Fibroblast of upper back skin (primary cell): ENCODE results near the gene VMAC.
"Not testable (repeated sequence)": the region's sequence is repeated elsewhere in the genome, so short reads cannot be mapped to it uniquely, and the experiment has no call there.

Experiments used
- DNase-seq: peaks from one replicate; pipeline ENCODE4 v3.0.0-alpha.2; 2013

VMAC gene

DNA sequence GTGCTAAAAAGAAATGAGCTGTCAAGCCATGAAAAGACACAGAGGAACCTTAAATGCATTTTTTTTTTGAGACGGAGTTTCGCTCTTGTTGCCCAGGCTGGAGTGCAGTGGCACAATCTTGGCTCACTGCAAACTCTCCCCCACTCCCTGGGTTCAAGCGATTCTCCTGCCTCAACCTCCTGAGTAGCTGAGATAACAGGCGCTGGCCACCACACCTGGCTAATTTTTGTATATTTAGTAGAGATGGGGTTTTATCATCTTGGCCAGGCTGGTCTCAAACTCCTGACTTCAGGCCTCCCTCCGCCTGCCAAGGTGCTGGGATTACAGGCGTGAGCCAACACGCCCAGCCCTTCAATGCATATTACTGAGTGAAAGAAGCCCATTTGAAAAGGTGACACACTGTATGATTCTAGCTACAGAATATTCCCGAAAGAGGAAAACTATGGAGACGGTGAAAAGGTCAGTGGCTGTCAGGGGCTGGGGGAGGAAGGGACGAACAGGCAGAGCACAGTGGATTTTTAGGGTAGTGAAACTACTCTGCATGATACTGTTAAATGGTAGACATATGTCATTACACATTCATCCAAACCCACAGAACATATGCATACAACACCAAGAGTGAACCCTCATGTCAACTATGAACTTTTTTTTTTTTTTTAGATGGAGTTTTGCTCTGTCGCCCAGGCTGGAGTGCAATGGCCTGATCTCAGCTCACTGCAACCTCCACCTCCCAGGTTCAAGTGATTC, 20.4 kb upstream of the VMAC start:
- DNase-seq, result not testable (repeated sequence)

DNA sequence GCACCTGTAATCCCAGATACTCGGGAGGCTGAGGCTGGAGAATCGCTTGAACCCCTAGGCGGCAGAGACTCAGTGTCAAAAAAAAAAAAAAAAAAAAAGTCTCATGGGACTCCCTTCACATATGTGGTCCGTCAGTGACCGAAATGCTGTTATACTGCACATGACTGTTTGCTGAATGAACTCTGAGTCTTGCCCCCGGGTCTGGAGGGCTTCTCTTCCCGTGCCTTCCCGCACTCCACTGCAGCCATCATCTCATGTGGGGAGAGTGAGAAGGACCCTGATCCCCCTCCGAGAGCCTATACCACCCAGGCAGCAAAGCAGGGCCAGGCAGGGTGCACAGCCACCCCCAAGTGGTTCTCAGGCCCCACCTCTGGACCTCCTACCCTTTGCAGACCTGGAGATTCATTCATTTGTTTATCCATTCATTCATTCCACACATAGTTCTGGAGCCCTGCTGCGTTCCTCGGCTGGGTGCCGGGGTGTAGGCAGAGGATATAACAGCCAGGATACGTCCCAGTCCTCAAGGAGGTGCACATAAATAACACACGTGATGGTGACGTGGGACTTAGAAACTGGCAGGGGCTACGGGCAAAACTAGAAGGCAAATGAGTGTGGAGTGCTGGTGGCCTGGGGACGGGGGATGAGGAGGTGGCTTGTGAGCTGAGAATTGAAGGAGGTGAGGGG, 15.2 kb upstream of the VMAC start:
- no peak for DNase-seq

DNA sequence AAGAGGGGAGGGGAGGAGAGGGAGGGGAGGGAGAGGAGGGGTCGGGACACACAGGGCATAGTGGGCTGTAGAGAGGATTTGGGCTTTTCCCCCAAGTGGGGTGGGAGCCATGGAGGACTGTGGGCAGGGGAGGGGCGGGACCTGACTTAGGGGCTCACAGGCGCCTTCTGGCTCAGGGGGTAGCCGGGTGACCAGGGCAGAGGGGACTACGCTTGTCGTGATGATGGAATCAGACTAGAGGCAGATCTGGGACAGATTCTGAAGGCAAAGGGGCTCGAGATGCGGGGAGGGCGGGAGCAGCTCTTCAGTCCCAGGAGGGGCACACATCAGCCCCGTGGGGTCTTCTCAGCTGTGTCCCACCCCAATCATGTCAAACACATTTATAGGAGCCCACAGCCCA, 14.6 kb upstream of the VMAC start:
- DNase-seq, result no peak

DNA sequence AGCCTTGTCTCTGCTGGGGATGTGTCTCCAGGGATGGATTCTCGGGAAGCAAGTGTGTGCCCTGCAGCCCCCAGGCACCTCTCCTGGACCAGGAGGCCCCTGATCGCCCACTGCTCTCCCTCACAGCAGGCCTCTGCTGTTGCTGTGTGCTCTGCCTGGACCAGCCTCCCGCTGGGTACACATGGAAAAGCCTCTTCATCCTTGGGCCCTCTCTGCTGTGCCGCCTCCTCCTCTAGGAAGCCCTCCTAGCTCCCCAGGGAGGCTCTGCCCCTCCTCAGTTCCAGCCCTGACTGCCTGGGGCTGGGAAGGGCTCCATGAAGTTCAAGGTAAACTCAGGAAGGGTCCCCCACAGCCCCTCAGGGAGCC, 13.1 kb upstream of the VMAC start:
- no peak for DNase-seq

DNA sequence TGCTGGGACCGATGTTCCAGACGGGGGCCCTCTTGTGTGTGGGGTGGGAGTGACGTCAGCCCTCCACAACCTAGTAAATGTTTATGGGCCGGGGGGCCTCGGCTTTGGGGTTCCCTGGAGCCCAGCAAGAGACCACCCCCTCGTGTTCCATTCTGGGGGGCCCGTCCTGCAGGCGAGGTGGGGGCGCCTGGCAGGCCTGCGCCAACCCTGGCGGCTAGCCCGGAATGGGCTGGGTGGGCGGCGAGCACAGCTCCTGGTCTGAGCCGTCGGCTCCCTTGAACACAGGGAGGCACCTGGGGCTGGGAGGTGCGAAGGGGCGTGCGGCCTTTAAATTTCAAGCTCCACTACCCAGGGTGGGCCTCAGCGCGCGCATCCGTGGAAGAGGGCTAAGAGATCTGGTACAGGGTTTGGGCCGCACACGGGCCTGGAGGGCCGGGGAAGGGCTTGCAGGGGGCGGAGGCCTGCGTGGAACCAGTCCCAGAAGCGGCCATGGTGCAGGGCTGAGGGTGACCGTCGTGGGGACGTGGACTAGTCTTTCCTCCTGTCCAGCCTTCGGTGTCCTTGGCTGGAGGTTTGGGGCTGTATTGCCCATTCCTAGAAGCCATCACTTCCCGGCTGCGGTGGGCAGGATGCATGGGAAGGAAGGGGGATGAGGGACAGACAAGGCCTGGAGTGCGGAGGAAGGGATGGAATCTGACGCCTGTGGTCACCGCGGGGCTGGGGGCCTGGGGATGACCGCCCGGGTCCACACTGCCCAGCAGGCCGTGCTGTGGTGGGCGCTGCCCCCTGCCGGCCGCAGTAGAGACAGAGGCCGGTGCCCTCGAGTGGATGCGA, 12.5 kb upstream of the VMAC start:
- peak; percentile 31 for DNase-seq

DNA sequence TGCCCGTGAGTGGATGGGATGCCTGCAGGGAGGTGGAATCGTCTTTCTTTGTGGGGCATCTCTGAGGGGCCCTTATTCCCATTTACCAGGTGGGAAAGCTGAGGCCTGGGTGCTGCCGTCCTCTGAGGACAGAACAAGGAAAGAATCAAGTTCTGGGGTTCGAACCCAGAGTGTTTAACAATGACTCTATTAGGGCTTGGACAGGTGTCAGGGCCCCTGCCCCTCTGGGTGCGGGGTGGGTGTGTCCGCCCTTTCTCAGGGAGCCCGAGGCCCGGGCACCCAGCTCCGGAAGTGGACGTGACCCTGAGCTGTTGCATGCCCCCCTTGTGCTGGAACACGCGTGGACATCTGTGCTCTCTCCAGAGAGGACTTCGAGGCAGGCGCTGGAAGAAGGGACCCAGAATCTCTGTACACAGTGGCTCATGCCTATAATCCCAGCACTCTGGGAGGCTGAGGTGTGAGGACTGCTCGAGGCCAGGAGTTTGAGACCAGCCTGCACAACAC, 11.8 kb upstream of the VMAC start:
- DNase-seq, result no peak

DNA sequence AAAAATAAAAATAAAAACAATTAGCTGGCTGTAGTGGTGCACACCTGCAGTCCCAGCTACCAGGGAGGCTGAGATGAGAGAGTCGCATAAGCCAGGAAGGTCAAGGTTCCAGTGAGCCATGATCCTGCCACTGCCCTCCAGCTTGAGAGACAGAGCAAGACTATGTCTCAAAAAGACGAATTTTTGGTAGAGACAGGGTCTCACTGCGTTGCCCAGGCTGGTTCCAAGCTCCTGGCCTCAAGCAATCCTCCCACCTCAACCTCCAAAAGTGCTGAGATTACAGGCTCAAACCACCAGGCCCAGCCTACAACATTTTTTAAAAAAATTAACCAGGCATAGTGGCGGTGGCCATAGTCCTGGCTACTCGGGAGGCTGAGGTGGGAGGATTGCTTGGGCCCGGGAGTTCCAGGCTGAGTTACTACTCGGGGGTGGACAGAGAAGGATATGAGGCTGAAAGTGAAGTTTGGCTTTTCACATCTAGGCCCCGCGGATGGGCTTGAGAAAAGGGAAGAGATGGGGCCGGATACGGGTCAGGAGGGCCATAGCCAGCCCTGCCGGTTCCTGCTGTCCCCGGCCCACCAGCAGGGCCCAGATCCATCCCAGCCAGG, 11.3 kb upstream of the VMAC start:
- no peak for DNase-seq

DNA sequence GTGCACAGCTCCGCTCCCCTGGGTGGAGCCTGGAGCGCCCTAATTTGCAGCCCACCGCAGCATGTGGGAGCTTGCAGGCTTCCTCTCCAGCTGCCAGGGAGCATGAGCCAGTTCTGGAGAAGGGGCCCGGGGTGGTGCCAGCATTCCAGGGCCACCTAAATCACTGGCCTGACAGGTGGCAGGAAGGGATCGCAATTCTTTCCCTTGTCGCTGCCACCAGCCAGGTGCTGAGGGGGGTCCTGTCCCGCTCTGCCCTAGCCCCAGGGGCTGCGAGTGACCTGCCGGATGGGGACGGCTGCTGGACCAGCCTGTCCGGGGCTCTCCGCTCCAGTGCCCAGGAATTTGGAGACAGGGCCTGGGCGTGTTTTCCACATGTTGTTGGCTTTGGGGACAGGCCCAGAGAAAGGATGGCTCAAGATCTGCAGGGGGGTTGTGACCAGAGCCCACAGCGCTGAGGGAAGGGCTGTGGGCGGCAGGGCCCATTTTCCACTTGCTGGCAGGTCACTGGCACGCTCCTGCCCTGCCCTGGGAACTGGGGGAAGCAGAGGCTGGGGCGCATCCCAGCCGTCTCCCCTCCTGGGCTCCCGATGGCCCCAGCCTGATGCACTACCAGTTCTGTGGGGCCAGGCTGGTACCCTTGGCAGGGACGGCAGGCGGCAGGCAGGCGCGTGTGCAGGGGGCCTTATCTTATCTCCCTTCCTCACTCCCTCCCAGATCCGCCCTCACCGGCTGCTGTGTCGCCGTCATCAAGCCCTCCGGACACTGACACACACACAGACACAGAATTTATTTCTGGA, 10.6 kb upstream of the VMAC start:
- no peak for DNase-seq

DNA sequence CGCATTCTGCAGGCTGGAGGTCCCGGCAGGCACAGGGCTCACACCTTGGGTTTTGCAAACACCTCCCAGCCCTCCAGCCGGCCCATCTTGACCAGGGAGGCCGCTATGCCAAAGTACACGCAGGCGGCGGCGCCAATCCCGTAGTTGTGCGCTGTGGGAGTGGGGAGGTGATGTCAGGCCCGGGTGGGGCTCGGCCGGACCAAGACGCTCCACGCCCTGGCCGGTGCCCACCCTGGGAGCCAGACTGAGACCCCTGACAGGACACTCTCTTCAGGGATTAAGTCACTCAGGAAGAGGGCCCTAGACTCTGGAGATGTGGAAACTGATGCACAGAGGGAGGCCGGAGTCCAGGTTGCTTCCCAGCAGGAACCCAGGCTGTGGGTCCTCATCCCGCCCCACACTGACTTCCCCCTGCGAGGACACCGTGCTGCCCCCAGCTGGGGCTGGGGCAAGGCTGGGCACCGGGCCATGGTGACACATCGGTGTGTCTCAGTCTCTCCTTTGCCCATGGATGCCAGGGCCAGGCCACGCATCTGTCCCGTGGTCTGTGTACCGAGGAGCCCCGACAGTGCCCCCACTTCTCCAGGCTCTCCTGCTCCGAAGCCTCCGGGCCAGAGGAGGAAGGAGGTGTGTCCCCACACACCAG, 9.8 kb upstream of the VMAC start:
- no peak for DNase-seq

DNA sequence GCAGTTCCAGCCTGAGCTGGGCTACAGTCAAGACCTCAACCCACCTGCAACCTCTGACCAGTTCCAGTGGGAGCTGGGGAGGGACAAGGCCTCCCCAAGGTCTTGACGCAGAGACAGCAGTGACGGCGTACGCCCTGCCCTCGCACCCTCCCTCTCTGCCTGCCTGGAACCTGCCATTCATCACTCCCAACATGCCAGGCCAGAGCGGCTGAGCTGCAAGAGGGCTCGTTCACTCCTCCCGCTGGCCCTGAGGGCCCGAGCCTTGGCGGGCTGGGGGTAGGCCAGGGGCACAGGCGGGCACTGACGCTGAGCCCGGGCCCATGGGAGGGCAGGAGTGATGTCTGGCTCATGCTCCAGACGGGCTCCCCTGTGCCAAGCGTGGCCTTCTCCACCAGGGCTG, 9.3 kb upstream of the VMAC start:
- DNase-seq, result no peak

DNA sequence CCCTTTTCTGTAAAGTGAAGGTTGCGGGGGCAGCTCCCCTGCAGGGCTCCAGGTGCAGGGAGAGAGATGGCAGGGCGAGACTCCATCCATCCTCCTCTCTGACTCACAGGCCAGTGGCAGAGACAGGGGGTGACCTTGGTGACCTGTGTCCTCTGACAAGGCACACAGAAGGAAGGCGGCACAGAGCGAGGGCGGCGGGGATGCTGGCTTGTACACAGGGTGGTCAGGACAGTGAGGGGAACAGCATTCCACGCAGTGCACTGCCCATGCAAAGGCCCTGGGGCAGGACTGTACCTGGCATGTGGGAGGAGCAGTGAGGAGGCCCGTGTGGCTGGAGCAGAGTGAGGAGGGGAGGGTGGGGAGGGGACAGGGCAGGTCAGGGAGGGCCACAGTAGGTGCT, 8.8 kb upstream of the VMAC start:
- DNase-seq, result no peak

DNA sequence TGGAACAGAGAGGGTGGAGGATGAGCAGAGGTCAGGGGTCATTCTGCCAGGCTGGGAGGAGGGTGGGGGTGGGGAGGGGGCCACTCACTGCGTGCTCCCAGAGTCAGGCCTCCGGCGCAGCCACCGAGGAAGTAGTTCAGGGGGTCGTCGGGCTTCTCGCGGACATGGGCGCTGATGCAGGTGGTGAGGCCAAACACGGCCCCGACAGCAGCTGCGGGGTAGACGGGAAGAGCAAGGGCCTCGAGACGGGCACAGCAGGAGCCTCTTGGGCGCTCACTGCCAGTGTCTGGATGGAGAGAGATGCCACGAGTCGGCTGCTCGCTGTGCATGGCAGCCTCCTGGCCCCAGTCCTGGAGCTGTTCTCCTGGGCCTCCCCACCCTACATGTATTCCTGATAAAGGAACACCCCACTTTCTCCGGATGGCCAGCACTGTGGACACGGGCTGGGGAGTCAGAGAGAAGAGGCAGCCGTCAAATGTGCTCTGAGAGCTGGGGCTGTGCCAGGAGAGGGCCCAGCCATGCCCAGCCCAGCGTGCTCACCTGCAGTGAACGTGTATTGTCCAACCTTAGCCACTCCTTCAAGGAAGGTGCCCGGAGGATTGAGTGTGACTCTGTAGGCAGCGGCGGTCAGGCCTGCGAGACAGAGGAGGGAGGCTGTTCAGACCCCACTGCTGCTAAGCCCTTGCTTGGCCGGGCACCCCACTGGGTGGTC, 8.2 kb upstream of the VMAC start:
- DNase-seq, result no peak

DNA sequence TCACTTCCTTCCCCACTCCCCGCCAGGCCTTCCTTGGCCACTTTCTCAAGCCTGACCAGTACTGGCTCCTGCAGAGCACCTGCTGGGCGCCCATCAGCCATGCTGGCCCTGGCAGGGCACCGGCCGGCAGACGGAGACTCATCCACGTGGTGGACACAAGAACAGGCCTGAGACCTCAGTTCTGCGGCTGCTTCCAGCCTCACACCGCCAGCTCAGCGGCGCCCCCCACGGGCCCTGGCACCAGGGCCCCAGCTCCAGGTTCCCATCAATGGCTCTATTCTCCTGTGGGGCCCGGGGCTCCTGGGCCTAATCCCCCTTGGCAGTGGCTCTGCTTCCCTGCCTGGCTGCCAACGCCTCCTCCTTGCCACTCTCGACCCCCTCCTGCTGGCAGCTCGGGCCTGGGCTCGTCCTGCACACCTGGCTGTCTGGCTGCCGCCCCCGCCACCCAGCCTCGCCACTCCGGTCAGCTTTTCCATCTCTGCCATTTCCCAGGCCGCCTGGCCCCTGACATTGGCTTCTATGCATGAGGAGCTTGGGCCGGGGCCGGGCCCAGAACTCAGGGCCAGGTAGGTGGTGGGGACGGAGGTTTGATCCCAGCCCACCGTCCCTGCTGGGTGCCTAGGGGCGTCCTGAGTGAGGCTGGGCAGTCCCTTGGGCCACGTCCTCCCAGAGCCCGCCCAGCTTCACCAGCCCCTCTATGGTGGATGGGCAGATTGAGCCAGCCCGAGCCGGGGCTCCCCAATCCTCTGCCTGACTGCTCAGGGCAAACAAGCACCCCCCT, 7.3 kb upstream of the VMAC start:
- DNase-seq, result no peak

DNA sequence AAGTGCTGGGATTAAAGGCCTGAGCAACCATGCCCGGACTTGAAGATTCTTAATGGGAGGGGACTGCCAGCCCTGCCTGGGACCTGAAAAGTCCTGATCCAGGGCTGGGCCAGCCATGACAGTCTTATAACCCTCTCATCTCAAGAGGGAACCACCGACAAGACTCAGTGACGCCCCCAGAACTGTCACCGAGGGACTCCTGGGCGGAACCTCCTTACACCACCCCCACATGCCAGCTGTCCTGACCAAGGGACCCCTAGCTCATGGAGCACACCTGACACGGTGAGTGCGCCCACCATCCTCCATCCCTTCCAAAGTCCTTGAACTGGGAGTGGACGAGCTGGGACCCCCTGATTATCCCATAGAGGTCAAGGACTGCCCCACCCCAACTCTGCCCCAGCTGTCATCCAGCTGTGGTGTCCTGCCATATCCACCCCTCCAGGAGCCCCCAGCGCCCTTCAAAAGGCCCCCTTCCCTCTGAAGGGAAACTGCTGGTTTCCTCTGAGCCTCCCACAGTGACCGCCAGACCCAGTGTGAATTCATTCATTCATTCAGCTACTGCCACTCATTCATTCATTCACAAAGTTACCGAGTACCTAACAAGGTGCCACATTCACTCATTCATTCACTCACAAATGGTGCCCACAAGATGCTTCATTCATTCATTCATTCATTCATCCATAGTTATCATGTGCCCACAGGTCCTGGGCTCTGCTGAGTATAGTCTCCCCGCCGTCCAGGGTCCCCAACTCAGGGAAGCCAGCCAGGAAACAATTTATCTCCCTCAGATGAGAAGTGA, 4.7 kb upstream of the VMAC start:
- DNase-seq, result no peak

DNA sequence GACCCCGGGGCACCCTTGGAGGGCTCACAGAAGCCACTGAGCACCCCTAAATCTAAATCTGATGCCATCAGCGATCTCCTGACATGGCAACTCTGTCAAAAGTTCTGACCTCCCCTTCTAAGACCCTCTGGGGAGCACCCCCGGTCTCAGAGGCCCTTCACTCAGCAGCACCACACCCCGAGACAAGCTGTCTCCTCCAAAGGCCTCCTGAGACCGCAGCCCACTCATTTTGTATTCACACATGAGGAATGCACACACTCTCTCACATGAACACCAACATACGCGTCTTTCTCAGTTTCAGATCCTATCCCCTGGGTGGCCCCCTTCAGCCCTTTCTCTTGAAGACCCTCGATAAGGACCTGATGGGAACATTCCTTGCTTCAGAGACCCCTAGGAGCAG, 3.7 kb upstream of the VMAC start:
- no peak for DNase-seq

DNA sequence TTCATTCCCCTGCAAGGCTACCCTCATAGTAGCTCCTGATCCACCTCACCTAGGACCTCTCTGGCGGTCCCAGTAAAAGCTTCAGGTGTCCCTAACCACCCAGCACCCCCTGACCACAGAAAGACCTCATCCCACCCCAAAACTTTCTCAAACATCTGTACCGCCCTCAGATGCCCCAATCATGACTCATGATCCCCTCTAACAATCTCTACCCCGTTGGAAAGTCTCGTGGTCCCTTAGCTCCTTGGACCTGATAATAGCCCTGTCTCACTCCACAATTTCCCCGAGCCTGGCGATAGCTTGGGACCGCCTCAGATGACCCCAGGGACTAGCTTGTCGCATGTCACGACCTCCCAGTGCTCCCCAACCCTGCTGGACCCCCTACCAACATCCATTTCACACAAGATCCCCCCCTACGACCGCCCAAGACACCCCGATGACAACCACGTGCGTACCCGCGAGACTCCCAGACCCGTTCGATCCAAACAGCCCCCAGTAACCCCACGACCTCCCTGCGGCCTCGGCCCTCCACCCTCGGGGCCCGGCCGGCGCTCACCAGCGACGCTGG, 1.5 kb upstream of the VMAC start:
- peak; percentile 50 for DNase-seq

DNA sequence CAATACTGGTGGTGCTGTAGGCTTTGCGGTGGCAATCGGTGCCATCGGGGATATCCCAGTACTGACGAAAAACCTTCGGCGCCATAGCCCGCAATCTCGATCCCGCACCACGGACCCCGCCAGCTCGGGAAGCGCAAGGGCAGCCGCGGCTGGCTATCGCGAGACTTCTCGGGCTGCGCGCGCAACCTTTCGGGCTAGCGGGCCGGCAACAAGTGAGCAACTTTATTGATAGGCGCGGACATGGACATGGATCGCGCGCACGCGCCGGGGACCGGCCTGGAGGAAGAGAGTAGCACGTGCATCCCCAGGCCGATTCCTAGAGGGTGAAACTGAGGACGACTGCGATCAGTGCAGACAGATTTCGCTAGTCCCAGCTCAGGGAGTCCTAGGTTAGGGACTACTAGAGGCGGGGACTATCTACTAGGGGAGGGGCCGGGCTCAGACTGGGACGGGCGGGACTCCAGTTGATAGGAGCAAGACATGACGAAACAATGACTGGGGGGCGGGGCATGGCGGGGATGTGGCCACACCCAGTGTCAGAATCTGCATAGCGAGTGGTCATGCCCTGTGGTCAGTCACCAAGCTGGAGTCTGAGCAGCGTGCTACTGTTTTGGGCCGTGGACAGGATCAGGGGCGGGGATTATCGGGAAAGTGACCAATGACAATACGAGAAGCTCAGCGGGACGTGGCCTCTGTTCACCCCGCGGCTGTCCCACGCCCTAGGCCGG, 884 bp upstream of the VMAC start, which contains the start of gene NDUFA11:
Gene NDUFA11, minus strand, starts transcription at position 167 of the 728 bp plus-strand sequence. Its CDS starts 82 bp downstream, at position 85.
- DNase-seq, result no peak

DNA sequence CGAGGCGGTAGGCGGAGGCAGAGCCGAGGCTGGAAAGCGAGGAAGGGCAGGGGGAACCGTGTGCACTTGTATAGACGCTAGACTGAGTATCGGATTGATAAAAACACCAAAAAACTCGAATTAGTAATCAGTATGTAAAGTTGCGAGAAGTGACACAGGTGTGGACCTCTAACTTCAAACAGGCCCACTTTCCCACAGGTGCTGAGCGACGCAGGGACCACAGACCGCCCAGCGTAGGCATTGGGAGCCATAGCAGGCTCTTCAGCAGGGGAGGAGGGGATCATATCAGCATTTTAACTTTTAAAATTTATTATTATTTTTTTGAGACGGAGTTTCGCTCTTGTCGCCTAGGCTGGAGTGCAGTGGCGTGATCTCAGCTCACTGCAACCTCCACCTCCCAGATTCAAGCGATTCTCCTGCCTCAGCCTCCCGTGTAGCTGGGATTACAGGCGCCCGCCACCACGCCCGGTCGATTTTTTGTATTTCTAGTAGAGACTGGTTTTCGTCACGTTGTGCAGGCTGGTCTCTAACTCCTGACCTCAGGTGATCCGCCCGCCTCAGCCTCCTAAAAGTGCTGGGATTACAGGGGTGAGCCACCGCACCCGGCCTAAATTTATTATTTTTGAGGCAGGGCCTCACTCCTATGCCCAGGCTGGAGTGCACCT, 574 bp downstream of the VMAC start:
- no peak for DNase-seq
